HepG2 (cell line): ENCODE data around the gene PSMA4. TPM values are rescaled to one million over a fixed set of nuclear protein-coding genes. Genes with fewer than 3 reads are reported as not detected.

ENCODE experiments used
- AKAP8 ChIP-seq: sonication (generic); formaldehyde crosslinking; IDR thresholded peaks from 2 replicates; pipeline ENCODE4 v1.5.1; 2020; ENCODE audit warnings: mild to moderate bottlenecking, missing genetic modification reagents
- FOSL1 ChIP-seq: sonication (generic); formaldehyde crosslinking; IDR thresholded peaks from 2 replicates; pipeline ENCODE4 v1.9.0; 2021; ENCODE audit warnings: missing genetic modification reagents, borderline replicate concordance
- FOXO1 ChIP-seq: sonication (generic); formaldehyde crosslinking; IDR thresholded peaks from 2 replicates; pipeline ENCODE4 v1.4.0; 2020; ENCODE audit warnings: missing genetic modification reagents
- HNF1B ChIP-seq: sonication (generic); formaldehyde crosslinking; IDR thresholded peaks from 2 replicates; pipeline ENCODE4 v1.5.1; 2020; ENCODE audit warnings: mild to moderate bottlenecking, moderate library complexity, missing genetic modification reagents
- HOXA9 ChIP-seq: sonication (generic); formaldehyde crosslinking; IDR thresholded peaks from 2 replicates; pipeline ENCODE4 v1.8.1; 2022; ENCODE audit warnings: missing genetic modification reagents, mild to moderate bottlenecking, moderate library complexity, borderline replicate concordance
- KDM5B ChIP-seq: sonication (generic); formaldehyde crosslinking; IDR thresholded peaks from 2 replicates; pipeline ENCODE4 v1.4.0; 2020; ENCODE audit warnings: missing genetic modification reagents, mild to moderate bottlenecking, borderline replicate concordance
- MXI1 ChIP-seq: IDR thresholded peaks from 3 replicates; pipeline ENCODE4 v1.6.1; 2012; ENCODE audit warnings: low read depth, low read length, inconsistent platforms, borderline replicate concordance
- NCOA2 ChIP-seq: sonication (generic); formaldehyde crosslinking; IDR thresholded peaks from 2 replicates; pipeline ENCODE4 v1.8.0; 2022; ENCODE audit warnings: inconsistent platforms
- NR2F6 ChIP-seq, 2 experiments: IDR thresholded peaks; 2 replicates each; pipeline ENCODE4 v1.6.1; 2016; ENCODE audit warnings: antibody characterized with exemption in 1 of 2, mild to moderate bottlenecking in 1 of 2
- ZFP37 ChIP-seq: sonication (generic); formaldehyde crosslinking; IDR thresholded peaks from 2 replicates; pipeline ENCODE4 v1.4.0; 2020; ENCODE audit warnings: missing genetic modification reagents, borderline replicate concordance
- ZFYVE20 ChIP-seq: sonication (generic); formaldehyde crosslinking; IDR thresholded peaks from 2 replicates; pipeline ENCODE4 v1.8.0; 2023; ENCODE audit warnings: low read depth, mild to moderate bottlenecking, moderate library complexity, missing genetic modification reagents, borderline replicate concordance
- ZMAT3 ChIP-seq: sonication (generic); formaldehyde crosslinking; conservative IDR thresholded peaks from 2 replicates; pipeline ENCODE4 v1.7.0; 2021; ENCODE audit warnings: missing genetic modification reagents
- ZNF10 ChIP-seq: sonication (generic); formaldehyde crosslinking; IDR thresholded peaks from 2 replicates; pipeline ENCODE4 v1.4.0; 2020; ENCODE audit warnings: mild to moderate bottlenecking, low read depth, missing genetic modification reagents, borderline replicate concordance
- ZNF230 ChIP-seq: sonication (generic); formaldehyde crosslinking; IDR thresholded peaks from 2 replicates; pipeline ENCODE4 v1.4.0; 2020; ENCODE audit warnings: mild to moderate bottlenecking, missing genetic modification reagents
- ZNF274 ChIP-seq: sonication (generic); formaldehyde crosslinking; IDR thresholded peaks from 2 replicates; pipeline ENCODE4 v1.5.1; 2020; ENCODE audit warnings: mild to moderate bottlenecking, missing genetic modification reagents
- ZNF468 ChIP-seq: sonication (generic); formaldehyde crosslinking; IDR thresholded peaks from 2 replicates; pipeline ENCODE4 v1.8.0; 2022; ENCODE audit warnings: mild to moderate bottlenecking, moderate library complexity, missing genetic modification reagents
- ZNF556 ChIP-seq: sonication (generic); formaldehyde crosslinking; IDR thresholded peaks from 2 replicates; pipeline ENCODE4 v1.4.0; 2020; ENCODE audit warnings: mild to moderate bottlenecking, missing genetic modification reagents, borderline replicate concordance
- ZNF709 ChIP-seq: sonication (generic); formaldehyde crosslinking; IDR thresholded peaks from 2 replicates; pipeline ENCODE4 v1.5.0; 2020; ENCODE audit warnings: mild to moderate bottlenecking, missing genetic modification reagents
- ZNF782 ChIP-seq: sonication (generic); formaldehyde crosslinking; IDR thresholded peaks from 2 replicates; pipeline ENCODE4 v1.4.0; 2020; ENCODE audit warnings: missing genetic modification reagents, mild to moderate bottlenecking, borderline replicate concordance
- ZSCAN12 ChIP-seq: sonication (generic); formaldehyde crosslinking; IDR thresholded peaks from 2 replicates; pipeline ENCODE4 v1.9.0; 2021; ENCODE audit warnings: mild to moderate bottlenecking, missing genetic modification reagents
- ZXDC ChIP-seq: sonication (generic); formaldehyde crosslinking; IDR thresholded peaks from 2 replicates; pipeline ENCODE4 v1.5.0; 2020; ENCODE audit warnings: mild to moderate bottlenecking, missing genetic modification reagents
- polyA plus RNA-seq, 8 experiments: library from polyadenylated mRNA; depleted of rRNA in 3 of 8; stranded (reverse) in 7 of 8; unstranded in 1 of 8; fragments of >200 nt; fragmentation: Illumina TruSeq in 4 of 8; extraction: Trizol in 4 of 8; gene quantifications; 2 replicates each; pipeline versions ENCODE4 v1.2.1 to v1.2.3, GENCODE V29; 2011 to 2016; ENCODE audit warnings: low read depth in 4 of 8, missing spikeins in 1 of 8, mixed read lengths in 1 of 8; ENCODE audit not compliant: insufficient read depth in 1 of 8
- total RNA-seq, 5 experiments: library from RNA; depleted of rRNA; stranded (reverse); fragments of >200 nt; fragmentation: Illumina TruSeq; extraction: Trizol; gene quantifications; 2 replicates each; pipeline ENCODE4 v1.2.3, GENCODE V29; 2016; ENCODE audit warnings: low read depth in 1 of 5
- TF ChIP-seq, protein P1 (sequence below): sonication (generic); formaldehyde crosslinking; IDR thresholded peaks from 2 replicates; pipeline ENCODE4 v1.5.1; 2020; ENCODE audit warnings: missing genetic modification reagents, mild to moderate bottlenecking, borderline replicate concordance

PSMA4 gene
- total and polyA plus RNA-seq, 2 of the 13 experiments (the other 11 are each of a cell fraction or from before 2014, with no cell fraction given): 202 to 404 TPM

GRCh38 chr15:78540141-78540870 is at the start of gene PSMA4 (continued):
- TF ChIP-seq ZFP37 (CRISPR knock-in tag): no peak
- no peak for TF ChIP-seq ZNF230 (CRISPR knock-in tag)
- 0 out of 2 replicates have a peak, but pooled peaks have one; percentile 14 for TF ChIP-seq HOXA9 (CRISPR knock-in tag)
- TF ChIP-seq KDM5B: no peak; the same call in 1 of the 2 replicates
- no peak for TF ChIP-seq ZFYVE20 (CRISPR knock-in tag)
- no peak for TF ChIP-seq NR2F6 (IDR thresholded peaks at IDR 0.05)
- peak; percentile 34; the same call in 1 of the 2 replicates for TF ChIP-seq NR2F6 (CRISPR knock-in tag; IDR thresholded peaks at IDR 0.05)
- peak; percentile 91 for TF ChIP-seq ZMAT3 (CRISPR knock-in tag)
- TF ChIP-seq NCOA2: no peak
- TF ChIP-seq ZSCAN12 (CRISPR knock-in tag): no peak
- no peak for TF ChIP-seq ZNF782 (CRISPR knock-in tag)
- no peak; the same call in 2 of the 3 replicates for TF ChIP-seq MXI1
- TF ChIP-seq HNF1B (CRISPR knock-in tag): peak; percentile 70
- TF ChIP-seq, protein P1, sequence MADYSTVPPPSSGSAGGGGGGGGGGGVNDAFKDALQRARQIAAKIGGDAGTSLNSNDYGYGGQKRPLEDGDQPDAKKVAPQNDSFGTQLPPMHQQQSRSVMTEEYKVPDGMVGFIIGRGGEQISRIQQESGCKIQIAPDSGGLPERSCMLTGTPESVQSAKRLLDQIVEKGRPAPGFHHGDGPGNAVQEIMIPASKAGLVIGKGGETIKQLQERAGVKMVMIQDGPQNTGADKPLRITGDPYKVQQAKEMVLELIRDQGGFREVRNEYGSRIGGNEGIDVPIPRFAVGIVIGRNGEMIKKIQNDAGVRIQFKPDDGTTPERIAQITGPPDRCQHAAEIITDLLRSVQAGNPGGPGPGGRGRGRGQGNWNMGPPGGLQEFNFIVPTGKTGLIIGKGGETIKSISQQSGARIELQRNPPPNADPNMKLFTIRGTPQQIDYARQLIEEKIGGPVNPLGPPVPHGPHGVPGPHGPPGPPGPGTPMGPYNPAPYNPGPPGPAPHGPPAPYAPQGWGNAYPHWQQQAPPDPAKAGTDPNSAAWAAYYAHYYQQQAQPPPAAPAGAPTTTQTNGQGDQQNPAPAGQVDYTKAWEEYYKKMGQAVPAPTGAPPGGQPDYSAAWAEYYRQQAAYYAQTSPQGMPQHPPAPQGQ (CRISPR knock-in tag): no peak
- no peak for TF ChIP-seq FOXO1 (CRISPR knock-in tag)
- no peak for TF ChIP-seq ZNF468
- no peak for TF ChIP-seq ZNF10 (CRISPR knock-in tag)
- no peak for TF ChIP-seq FOSL1 (CRISPR knock-in tag)
- TF ChIP-seq ZNF709: no peak
- TF ChIP-seq AKAP8: 0 out of 2 replicates have a peak, but pooled peaks have one; percentile 35
- TF ChIP-seq ZXDC: 0 out of 2 replicates have a peak, but pooled peaks have one; percentile 51
- no peak for TF ChIP-seq ZNF556
- peak; percentile 83 for TF ChIP-seq ZNF274 (CRISPR knock-in tag)
